HG02973 (cell line): ENCODE data around the gene PYGB.
"Not testable (repeated sequence)": the region's sequence is repeated elsewhere in the genome, so short reads cannot be mapped to it uniquely, and the experiment has no call there.

Experiments used
- ATAC-seq: cut with Tn5 transposase; IDR thresholded peaks from one replicate; pipeline ENCODE4 v1.9.1; 2021; ENCODE audit warnings: moderate library complexity; ENCODE audit not compliant: unreplicated experiment

The PYGB gene

GRCh38 chr20:25324412-25324811 is 76.5 kb downstream of the PYGB start:
- no peak for ATAC-seq

GRCh38 chr20:25325073-25325472 is 77.2 kb downstream of the PYGB start:
- no peak for ATAC-seq

GRCh38 chr20:25325997-25326396 is 78.1 kb downstream of the PYGB start:
- no peak for ATAC-seq

- ATAC-seq = no peak
Observed at GRCh38 chr20:25327521-25328235, 79.8 kb downstream of the PYGB start.

- no peak for ATAC-seq
Observed at GRCh38 chr20:25328954-25329498, 81.1 kb downstream of the PYGB start.

GRCh38 chr20:25334972-25335371 is 87.1 kb downstream of the PYGB start:
- not testable (repeated sequence) for ATAC-seq

- no peak for ATAC-seq
Observed at GRCh38 chr20:25336561-25337422, 88.9 kb downstream of the PYGB start.

- no peak for ATAC-seq
Observed at GRCh38 chr20:25338112-25339023, 90.5 kb downstream of the PYGB start.

- no peak for ATAC-seq
Observed at GRCh38 chr20:25339608-25340007, 91.7 kb downstream of the PYGB start.

- no peak for ATAC-seq
Observed at GRCh38 chr20:25340380-25340779, 92.5 kb downstream of the PYGB start.

GRCh38 chr20:25341716-25342680 is 94.1 kb downstream of the PYGB start:
- ATAC-seq = no peak

GRCh38 chr20:25344634-25345033 is 96.7 kb downstream of the PYGB start:
- no peak for ATAC-seq

- no peak for ATAC-seq
Observed at GRCh38 chr20:25345721-25346120, 97.8 kb downstream of the PYGB start.

GRCh38 chr20:25346349-25346748 is 98.5 kb downstream of the PYGB start:
- no peak for ATAC-seq
